ENCODE data around the gene CGB7. TPM values are rescaled to one million over a fixed set of nuclear protein-coding genes. Genes with fewer than 3 reads are reported as not detected.
"Not testable (repeated sequence)": the region's sequence is repeated elsewhere in the genome, so short reads cannot be mapped to it uniquely, and the experiment has no call there.

Gene CGB7
- total RNA-seq, 1 experiment from 2014 or later, result not detected

DNA sequence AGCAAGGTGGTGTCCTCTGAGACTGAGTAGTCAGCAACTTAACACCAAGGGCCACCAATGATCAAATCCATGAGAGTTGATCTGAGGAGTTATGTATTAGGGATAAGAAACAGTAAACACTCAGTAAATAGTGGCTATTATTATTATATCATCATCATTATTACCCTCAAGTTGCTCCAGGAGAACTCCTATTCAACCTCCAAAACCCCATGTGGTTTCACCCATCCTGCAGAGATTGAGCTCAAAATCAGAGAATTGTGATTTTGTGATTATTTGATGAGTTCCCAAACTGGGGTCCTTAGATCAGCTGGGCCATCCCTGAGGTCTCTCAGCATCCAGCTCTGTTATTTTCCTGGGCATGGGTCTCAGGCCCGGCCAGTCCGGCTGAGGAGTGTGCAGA is 3.5 kb upstream of the CGB7 start:
- H3K4me1 ChIP-seq (ENCODE audit: insufficient read depth, low read length, poor library complexity, severe bottlenecking), result peaks cover 15% of the 10 kb centered on the region
- CTCF ChIA-PET, result no interaction called here
- POLR2A ChIA-PET (ENCODE audit: low non-redundant PET), result interaction anchor here (0.6 kb wide), 1 partner anchor 35 kb away, joined by 3 read pairs; no protein-coding TSS in a partner anchor
- H3K36me3 ChIP-seq (ENCODE audit: insufficient read depth, low read length, poor library complexity, severe bottlenecking), result no peaks in the 10 kb centered on the region
- no peak overlapping the region for H3K27ac ChIP-seq (ENCODE audit: low read depth, low read length, poor library complexity, severe bottlenecking)
- no TSS peak for BruUV-seq (replicated peaks)
- DNase-seq (ENCODE audit: low spot score), result no peak
- H3K4me3 ChIP-seq (ENCODE audit: low read depth, low read length, poor library complexity, severe bottlenecking), result no peak overlapping the region
- H3K9me3 ChIP-seq (ENCODE audit: low read depth, low read length, poor library complexity, severe bottlenecking), result no peaks in the 10 kb centered on the region
- TF ChIP-seq, protein P1, sequence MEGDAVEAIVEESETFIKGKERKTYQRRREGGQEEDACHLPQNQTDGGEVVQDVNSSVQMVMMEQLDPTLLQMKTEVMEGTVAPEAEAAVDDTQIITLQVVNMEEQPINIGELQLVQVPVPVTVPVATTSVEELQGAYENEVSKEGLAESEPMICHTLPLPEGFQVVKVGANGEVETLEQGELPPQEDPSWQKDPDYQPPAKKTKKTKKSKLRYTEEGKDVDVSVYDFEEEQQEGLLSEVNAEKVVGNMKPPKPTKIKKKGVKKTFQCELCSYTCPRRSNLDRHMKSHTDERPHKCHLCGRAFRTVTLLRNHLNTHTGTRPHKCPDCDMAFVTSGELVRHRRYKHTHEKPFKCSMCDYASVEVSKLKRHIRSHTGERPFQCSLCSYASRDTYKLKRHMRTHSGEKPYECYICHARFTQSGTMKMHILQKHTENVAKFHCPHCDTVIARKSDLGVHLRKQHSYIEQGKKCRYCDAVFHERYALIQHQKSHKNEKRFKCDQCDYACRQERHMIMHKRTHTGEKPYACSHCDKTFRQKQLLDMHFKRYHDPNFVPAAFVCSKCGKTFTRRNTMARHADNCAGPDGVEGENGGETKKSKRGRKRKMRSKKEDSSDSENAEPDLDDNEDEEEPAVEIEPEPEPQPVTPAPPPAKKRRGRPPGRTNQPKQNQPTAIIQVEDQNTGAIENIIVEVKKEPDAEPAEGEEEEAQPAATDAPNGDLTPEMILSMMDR (conservative IDR thresholded peaks at IDR 0.05; ENCODE audit: low read depth, low read length), result no peak
- no peak for TF ChIP-seq EZH2 (IDR thresholded peaks at IDR 0.05; ENCODE audit: borderline replicate concordance, low read depth, low read length, poor library complexity, severe bottlenecking)
- intact Hi-C loops (cut with micrococcal nuclease; ENCODE audit: unreplicated experiment), result no loop called here
- H3K27me3 ChIP-seq (replicated peaks; ENCODE audit: insufficient read depth, low read depth, low read length, poor library complexity), result no peaks in the 10 kb centered on the region

DNA sequence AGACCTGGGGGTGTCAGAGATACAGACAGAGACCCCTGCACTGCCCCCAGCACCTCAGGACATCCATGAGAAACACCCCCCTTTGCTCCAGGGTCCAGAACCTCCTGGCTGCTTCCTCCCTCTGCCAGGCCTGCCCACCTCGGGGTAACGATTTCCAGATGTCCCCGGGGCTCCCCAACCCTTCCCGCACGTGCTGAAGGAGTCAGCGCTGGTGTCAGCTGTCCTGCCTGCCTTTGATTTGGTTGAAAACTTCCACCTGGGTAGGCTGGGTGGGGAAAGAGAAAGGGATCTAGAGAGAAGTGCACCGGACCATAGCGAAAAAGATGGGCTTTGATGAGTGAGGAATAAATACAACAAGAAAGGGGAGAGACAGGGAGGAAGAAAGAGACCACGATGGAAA is 1.5 kb upstream of the CGB7 start:
- Histone ChIP-seq H3K27me3 (replicated peaks; ENCODE audit: insufficient read depth, low read depth, low read length, poor library complexity) (no peaks in the 10 kb centered on the region), H3K9me3 (ENCODE audit: low read depth, low read length, poor library complexity, severe bottlenecking) (no peaks in the 10 kb centered on the region), H3K27ac (ENCODE audit: low read depth, low read length, poor library complexity, severe bottlenecking) (no peak overlapping the region), H3K36me3 (ENCODE audit: insufficient read depth, low read length, poor library complexity, severe bottlenecking) (no peaks in the 10 kb centered on the region), H3K4me3 (ENCODE audit: low read depth, low read length, poor library complexity, severe bottlenecking) (no peak overlapping the region), H3K4me1 (ENCODE audit: insufficient read depth, low read length, poor library complexity, severe bottlenecking) (peaks cover 7% of the 10 kb centered on the region)
- intact Hi-C loops (cut with micrococcal nuclease; ENCODE audit: unreplicated experiment), result no loop called here
- DNase-seq (ENCODE audit: low spot score), result no peak
- ChIA-PET CTCF (interaction anchor here (0.6 kb wide), 1 partner anchor 37 kb away, joined by 7 read pairs; no protein-coding TSS in a partner anchor), POLR2A (ENCODE audit: low non-redundant PET) (no interaction called here)
- no TSS peak for BruUV-seq (replicated peaks)
- TF ChIP-seq, protein P1 (conservative IDR thresholded peaks at IDR 0.05; ENCODE audit: low read depth, low read length), result no peak
- no peak for TF ChIP-seq EZH2 (IDR thresholded peaks at IDR 0.05; ENCODE audit: borderline replicate concordance, low read depth, low read length, poor library complexity, severe bottlenecking)

DNA sequence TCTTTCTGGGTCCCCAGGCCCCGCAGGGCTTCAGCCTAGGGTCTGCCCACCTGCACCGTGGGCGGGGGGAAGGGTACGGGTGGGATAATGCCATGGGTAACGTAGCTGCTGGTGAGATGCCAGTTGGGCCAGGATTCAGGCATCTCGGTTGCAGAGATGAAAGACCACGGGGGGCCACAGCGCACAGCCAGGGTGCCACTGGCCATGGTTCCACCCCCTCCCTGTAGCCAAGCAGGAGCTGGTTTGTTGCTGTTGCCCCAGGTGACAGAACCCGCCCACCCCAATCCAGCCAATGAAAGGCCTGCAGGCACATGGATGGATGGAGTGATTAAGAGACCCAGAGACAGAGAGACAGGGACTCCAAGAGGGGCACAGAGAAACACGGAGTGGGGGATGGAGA is 1.0 kb upstream of the CGB7 start:
- intact Hi-C loops (cut with micrococcal nuclease; ENCODE audit: unreplicated experiment), result no loop called here
- no peaks in the 10 kb centered on the region for H3K27me3 ChIP-seq (replicated peaks; ENCODE audit: insufficient read depth, low read depth, low read length, poor library complexity)
- H3K4me3 ChIP-seq (ENCODE audit: low read depth, low read length, poor library complexity, severe bottlenecking), result no peak overlapping the region
- no TSS peak for BruUV-seq (replicated peaks)
- no peaks in the 10 kb centered on the region for H3K36me3 ChIP-seq (ENCODE audit: insufficient read depth, low read length, poor library complexity, severe bottlenecking)
- H3K27ac ChIP-seq (ENCODE audit: low read depth, low read length, poor library complexity, severe bottlenecking), result no peak overlapping the region
- peaks cover 7% of the 10 kb centered on the region for H3K4me1 ChIP-seq (ENCODE audit: insufficient read depth, low read length, poor library complexity, severe bottlenecking)
- no peaks in the 10 kb centered on the region for H3K9me3 ChIP-seq (ENCODE audit: low read depth, low read length, poor library complexity, severe bottlenecking)
- POLR2A ChIA-PET (ENCODE audit: low non-redundant PET), result no interaction called here
- TF ChIP-seq, protein P1 (conservative IDR thresholded peaks at IDR 0.05; ENCODE audit: low read depth, low read length), result no peak
- no peak for TF ChIP-seq EZH2 (IDR thresholded peaks at IDR 0.05; ENCODE audit: borderline replicate concordance, low read depth, low read length, poor library complexity, severe bottlenecking)
- CTCF ChIA-PET, result no interaction called here
- peak; percentile 54 for DNase-seq (ENCODE audit: low spot score)

DNA sequence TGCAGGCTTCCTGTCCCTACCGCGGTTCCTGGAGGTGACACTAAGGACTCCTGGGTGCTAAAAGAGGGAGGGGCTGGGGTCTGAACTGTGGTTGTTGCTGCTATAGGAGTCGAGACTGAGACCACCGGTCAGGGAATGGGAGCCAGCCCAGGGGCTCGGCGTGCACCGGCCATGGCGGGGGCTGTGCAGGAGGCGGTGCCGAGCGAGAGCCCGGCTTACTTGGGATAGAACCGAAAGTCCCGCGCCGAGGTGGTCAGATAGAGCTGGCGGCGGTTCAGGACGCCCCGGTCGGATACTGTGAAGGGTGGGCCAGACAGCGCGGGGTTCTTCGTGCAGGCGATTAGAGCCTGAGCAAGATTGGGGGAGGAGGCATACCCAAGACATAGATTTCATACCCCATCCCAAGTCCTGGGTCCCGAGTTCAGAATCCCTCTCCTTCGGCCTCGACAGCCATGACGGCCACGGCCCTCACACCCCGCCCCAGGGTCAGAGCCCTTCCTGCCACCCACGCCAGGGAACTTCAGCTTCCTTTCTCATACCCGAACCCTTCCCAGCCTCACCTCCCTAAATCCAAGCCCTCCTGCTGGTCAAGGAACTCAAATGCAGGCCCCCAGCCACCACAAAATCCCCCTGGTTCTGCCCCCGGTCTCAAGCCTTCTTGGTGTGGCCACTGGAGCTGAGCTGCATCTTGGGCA is 500 bp downstream of the CGB7 start:
- H3K27me3 ChIP-seq (replicated peaks; ENCODE audit: insufficient read depth, low read depth, low read length, poor library complexity); intact Hi-C loops (cut with micrococcal nuclease; ENCODE audit: unreplicated experiment); H3K36me3 ChIP-seq (ENCODE audit: insufficient read depth, low read length, poor library complexity, severe bottlenecking); POLR2A ChIA-PET (ENCODE audit: low non-redundant PET); H3K4me1 ChIP-seq (ENCODE audit: insufficient read depth, low read length, poor library complexity, severe bottlenecking); H3K9me3 ChIP-seq (ENCODE audit: low read depth, low read length, poor library complexity, severe bottlenecking); DNase-seq (ENCODE audit: low spot score); BruUV-seq (replicated peaks); H3K27ac ChIP-seq (ENCODE audit: low read depth, low read length, poor library complexity, severe bottlenecking): not testable (repeated sequence)
- H3K4me3 ChIP-seq (ENCODE audit: low read depth, low read length, poor library complexity, severe bottlenecking), result peak overlapping the region; percentile 55
- CTCF ChIA-PET, result interaction anchor here (0.6 to 0.8 kb wide), 3 partner anchors 14 to 142 kb away, joined by 3 to 4 read pairs (median 3); partner anchors contain the start of gene RUVBL2

Measured in A673 (cell line).